Gastrocnemius medialis (tissue), 4 donors: ENCODE results near the gene SC5D.

Experiments
- POLR2A ChIP-seq, 2 donors: fragments of 450-650 bp; IDR thresholded peaks; one replicate each; pipeline ENCODE4 v1.6.1; 2017; ENCODE audit warnings: antibody characterized with exemption in 2 of 2, mild to moderate bottlenecking in 2 of 2, moderate library complexity in 2 of 2
- TF ChIP-seq, protein P1 (sequence below), 5 experiments: fragments of 450-650 bp in 3 of 5; fragments of 200-600 bp in 2 of 5; sonication (generic) in 2 of 5; IDR thresholded peaks in 4 of 5; conservative IDR thresholded peaks in 1 of 5; 1 replicate in 4 of 5; 2 replicates in 1 of 5; pipeline ENCODE4 v1.5.1; 2016 to 2019; ENCODE audit warnings: antibody characterized with exemption in 5 of 5, mild to moderate bottlenecking in 3 of 5, moderate library complexity in 3 of 5

- TF ChIP-seq, protein P1, sequence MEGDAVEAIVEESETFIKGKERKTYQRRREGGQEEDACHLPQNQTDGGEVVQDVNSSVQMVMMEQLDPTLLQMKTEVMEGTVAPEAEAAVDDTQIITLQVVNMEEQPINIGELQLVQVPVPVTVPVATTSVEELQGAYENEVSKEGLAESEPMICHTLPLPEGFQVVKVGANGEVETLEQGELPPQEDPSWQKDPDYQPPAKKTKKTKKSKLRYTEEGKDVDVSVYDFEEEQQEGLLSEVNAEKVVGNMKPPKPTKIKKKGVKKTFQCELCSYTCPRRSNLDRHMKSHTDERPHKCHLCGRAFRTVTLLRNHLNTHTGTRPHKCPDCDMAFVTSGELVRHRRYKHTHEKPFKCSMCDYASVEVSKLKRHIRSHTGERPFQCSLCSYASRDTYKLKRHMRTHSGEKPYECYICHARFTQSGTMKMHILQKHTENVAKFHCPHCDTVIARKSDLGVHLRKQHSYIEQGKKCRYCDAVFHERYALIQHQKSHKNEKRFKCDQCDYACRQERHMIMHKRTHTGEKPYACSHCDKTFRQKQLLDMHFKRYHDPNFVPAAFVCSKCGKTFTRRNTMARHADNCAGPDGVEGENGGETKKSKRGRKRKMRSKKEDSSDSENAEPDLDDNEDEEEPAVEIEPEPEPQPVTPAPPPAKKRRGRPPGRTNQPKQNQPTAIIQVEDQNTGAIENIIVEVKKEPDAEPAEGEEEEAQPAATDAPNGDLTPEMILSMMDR (IDR thresholded peaks at IDR 0.05 in 4 of 5, conservative IDR thresholded peaks at IDR 0.05 in 1 of 5) = no peak
- TF ChIP-seq POLR2A (IDR thresholded peaks at IDR 0.05) = no peak
Observed at GRCh38 chr11:121334973-121335710, 42.6 kb downstream of the SC5D start.
